A673 (cell line): ENCODE measurements around the gene NAALADL2.

ENCODE experiments used
- CTCF ChIP-seq: fragments of 300-800, 200-600 bp; sonication (generic); conservative IDR thresholded peaks from 2 replicates; pipeline ENCODE4 v1.5.1; 2017; ENCODE audit warnings: low read depth, mild to moderate bottlenecking, antibody characterized with exemption, low read length, moderate library complexity, mixed read lengths
- EZH2 ChIP-seq: fragments of 200-600 bp; sonication (generic); IDR thresholded peaks from 2 replicates; pipeline ENCODE4 v1.6.1; 2017; ENCODE audit warnings: borderline replicate concordance, low read depth, mild to moderate bottlenecking, mixed read lengths, antibody characterized with exemption, low read length; ENCODE audit not compliant: poor library complexity, severe bottlenecking

GRCh38 chr3:175702956-175703355 lies 843.8 kb downstream of the NAALADL2 start:
- TF ChIP-seq CTCF (no peak), EZH2 (no peak)
